ENCODE data around the gene FCHO2.
"Not testable (repeated sequence)": the region's sequence is repeated elsewhere in the genome, so short reads cannot be mapped to it uniquely, and the experiment has no call there.

FCHO2 gene

GRCh38 chr5:72957337-72957736, 1.5 kb downstream of the FCHO2 start:
- DNase-seq, result no peak

- DNase-seq, result no peak
Observed at GRCh38 chr5:72959257-72959656, 3.4 kb downstream of the FCHO2 start.

GRCh38 chr5:72974481-72974880, 18.6 kb downstream of the FCHO2 start:
- DNase-seq, result not testable (repeated sequence)

GRCh38 chr5:72976810-72977209, 21.0 kb downstream of the FCHO2 start:
- not testable (repeated sequence) for DNase-seq

- DNase-seq, result no peak
Observed at GRCh38 chr5:72985719-72986118, 29.9 kb downstream of the FCHO2 start.

- DNase-seq, result no peak
Observed at GRCh38 chr5:72988769-72989168, 32.9 kb downstream of the FCHO2 start.

GRCh38 chr5:72991394-72991793, 35.6 kb downstream of the FCHO2 start:
- no peak for DNase-seq

- DNase-seq, result no peak
Observed at GRCh38 chr5:72994578-72994977, 38.7 kb downstream of the FCHO2 start.

- DNase-seq, result no peak
Observed at GRCh38 chr5:72996632-72997031, 40.8 kb downstream of the FCHO2 start.

GRCh38 chr5:72999916-73000315, 44.1 kb downstream of the FCHO2 start:
- no peak for DNase-seq

- DNase-seq, result no peak
Observed at GRCh38 chr5:73005886-73006285, 50.0 kb downstream of the FCHO2 start.

GRCh38 chr5:73007051-73007450, 51.2 kb downstream of the FCHO2 start:
- DNase-seq, result no peak

- no peak for DNase-seq
Observed at GRCh38 chr5:73008831-73009230, 53.0 kb downstream of the FCHO2 start.

GRCh38 chr5:73011612-73012011, 55.8 kb downstream of the FCHO2 start:
- not testable (repeated sequence) for DNase-seq

GRCh38 chr5:73018892-73019291, 63.1 kb downstream of the FCHO2 start:
- DNase-seq, result no peak

- DNase-seq, result no peak
Observed at GRCh38 chr5:73019766-73020165, 63.9 kb downstream of the FCHO2 start.

- no peak for DNase-seq
Observed at GRCh38 chr5:73022471-73023169, 66.8 kb downstream of the FCHO2 start.

- DNase-seq, result not testable (repeated sequence)
Observed at GRCh38 chr5:73024946-73025544, 69.2 kb downstream of the FCHO2 start.

GRCh38 chr5:73027361-73027760, 71.5 kb downstream of the FCHO2 start:
- DNase-seq, result no peak

- DNase-seq, result no peak
Observed at GRCh38 chr5:73027816-73028215, 72.0 kb downstream of the FCHO2 start.

GRCh38 chr5:73028991-73029595, 73.3 kb downstream of the FCHO2 start:
- DNase-seq, result no peak

GRCh38 chr5:73030531-73030930, 74.7 kb downstream of the FCHO2 start:
- DNase-seq, result no peak

GRCh38 chr5:73030995-73031394, 75.2 kb downstream of the FCHO2 start:
- DNase-seq, result no peak

GRCh38 chr5:73031839-73032238, 76.0 kb downstream of the FCHO2 start:
- DNase-seq, result no peak

Data from CD4-positive, alpha-beta T cell treated with Interleukin-10 for 1 hour (primary cell).